GM10266 (cell line): ENCODE measurements around the gene PEAK3.

Experiments used
- DNase-seq: peaks from one replicate; pipeline ENCODE4 v3.0.0; 2012; ENCODE audit errors: extremely low spot score
- TF ChIP-seq, protein P1 (sequence below): IDR thresholded peaks from 2 replicates; pipeline ENCODE4 v1.5.1; 2012; ENCODE audit warnings: mild to moderate bottlenecking, low read depth; ENCODE audit not compliant: control insufficient read depth, insufficient read depth; ENCODE audit errors: missing control alignments

Gene PEAK3

DNA sequence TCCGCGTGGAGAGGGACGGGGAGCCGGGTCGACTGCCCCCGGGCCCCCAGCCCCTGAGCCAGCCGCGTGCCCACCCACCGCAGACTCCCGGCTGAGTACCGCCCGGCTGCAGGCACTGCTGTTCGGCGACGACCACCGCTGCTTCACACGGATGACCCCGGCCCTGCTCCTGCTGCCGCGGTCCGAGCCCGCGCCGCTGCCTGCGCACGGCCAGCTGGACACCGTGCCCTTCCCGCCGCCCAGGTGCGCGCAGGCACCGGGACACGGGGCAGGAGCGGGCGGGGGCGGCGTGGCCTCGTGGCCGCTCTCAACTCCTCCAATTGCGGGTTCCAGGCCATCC, 31.2 kb downstream of the PEAK3 start:
- DNase-seq = no peak
- TF ChIP-seq, protein P1, sequence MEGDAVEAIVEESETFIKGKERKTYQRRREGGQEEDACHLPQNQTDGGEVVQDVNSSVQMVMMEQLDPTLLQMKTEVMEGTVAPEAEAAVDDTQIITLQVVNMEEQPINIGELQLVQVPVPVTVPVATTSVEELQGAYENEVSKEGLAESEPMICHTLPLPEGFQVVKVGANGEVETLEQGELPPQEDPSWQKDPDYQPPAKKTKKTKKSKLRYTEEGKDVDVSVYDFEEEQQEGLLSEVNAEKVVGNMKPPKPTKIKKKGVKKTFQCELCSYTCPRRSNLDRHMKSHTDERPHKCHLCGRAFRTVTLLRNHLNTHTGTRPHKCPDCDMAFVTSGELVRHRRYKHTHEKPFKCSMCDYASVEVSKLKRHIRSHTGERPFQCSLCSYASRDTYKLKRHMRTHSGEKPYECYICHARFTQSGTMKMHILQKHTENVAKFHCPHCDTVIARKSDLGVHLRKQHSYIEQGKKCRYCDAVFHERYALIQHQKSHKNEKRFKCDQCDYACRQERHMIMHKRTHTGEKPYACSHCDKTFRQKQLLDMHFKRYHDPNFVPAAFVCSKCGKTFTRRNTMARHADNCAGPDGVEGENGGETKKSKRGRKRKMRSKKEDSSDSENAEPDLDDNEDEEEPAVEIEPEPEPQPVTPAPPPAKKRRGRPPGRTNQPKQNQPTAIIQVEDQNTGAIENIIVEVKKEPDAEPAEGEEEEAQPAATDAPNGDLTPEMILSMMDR = no peak

DNA sequence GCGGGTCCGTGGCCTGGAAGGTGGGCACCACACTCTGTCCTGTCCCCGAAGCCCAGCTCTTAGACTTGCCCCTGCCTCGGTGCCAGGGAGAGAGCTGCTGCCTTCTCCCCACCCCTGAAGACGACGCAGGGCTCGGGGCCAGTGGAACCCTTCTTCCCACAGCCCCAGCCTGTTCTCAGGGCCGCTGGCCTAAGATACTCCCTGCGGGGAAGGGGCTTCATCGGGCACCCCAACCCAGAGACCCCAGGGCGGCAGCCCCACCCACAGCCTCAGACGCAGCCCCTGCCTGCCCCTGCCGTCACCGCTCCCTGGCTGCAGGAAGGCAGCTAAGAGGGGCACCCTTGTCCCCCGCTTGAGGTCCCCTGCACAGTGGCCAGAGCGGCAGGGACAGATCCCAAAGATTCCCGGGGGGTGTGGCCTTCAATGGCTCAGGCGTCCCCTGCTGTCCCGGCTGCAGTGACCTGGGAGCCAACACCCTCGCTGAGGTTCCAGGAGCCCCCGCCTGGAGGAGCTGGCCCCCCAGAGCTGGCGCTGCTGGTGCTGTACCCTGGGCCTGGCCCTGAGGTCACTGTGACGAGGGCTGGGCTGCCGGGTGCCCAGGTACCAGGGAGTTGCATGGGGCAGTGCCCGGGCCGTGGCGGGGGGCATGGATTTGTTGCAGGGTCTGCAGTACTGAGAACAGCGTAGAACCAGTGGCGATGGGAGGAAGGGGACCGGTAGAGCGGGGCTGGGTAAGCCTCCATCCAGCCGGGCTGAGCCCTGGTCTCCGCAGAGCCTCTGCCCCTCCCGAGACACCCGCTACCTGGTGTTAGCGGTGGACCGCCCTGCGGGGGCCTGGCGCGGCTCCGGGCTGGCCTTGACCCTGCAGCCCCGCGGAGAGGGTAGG, 31.9 kb downstream of the PEAK3 start:
- DNase-seq = no peak

DNA sequence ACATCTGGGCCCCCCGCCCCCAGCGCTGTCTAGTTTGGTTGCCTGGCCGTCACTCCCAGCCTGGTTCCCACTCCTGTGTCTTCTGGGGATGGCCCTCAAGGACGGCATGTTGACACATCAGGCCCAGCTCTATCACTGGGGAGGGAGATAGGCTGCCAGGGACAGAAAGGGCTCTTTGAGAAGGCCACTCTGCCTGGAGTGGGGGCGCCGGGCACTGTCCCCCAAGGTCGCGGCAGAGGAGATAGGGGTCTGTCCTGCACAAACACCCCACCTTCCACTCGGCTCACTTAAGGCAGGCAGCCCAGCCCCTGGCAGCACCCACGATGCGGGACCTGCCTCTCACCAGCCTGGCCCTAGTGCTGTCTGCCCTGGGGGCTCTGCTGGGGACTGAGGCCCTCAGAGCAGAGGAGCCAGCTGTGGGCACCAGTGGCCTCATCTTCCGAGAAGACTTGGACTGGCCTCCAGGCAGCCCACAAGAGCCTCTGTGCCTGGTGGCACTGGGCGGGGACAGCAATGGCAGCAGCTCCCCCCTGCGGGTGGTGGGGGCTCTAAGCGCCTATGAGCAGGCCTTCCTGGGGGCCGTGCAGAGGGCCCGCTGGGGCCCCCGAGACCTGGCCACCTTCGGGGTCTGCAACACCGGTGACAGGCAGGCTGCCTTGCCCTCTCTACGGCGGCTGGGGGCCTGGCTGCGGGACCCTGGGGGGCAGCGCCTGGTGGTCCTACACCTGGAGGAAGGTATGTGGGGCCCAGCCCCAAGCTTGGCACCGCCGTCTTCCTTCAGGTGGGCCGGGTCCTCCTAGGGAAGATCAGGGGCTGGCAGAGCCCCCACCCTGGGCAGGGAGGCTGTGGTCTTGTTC, 32.7 kb downstream of the PEAK3 start, which contains the start of gene AMH:
TSS of gene AMH (plus strand) at position 314 of the 857 bp plus-strand sequence. CDS start at position 324, 10 bp downstream.
- DNase-seq = no peak
- TF ChIP-seq, protein P1 = no peak

More for the DNA sequence above, 31.9 kb downstream of the PEAK3 start:
- TF ChIP-seq, protein P1 = no peak

DNA sequence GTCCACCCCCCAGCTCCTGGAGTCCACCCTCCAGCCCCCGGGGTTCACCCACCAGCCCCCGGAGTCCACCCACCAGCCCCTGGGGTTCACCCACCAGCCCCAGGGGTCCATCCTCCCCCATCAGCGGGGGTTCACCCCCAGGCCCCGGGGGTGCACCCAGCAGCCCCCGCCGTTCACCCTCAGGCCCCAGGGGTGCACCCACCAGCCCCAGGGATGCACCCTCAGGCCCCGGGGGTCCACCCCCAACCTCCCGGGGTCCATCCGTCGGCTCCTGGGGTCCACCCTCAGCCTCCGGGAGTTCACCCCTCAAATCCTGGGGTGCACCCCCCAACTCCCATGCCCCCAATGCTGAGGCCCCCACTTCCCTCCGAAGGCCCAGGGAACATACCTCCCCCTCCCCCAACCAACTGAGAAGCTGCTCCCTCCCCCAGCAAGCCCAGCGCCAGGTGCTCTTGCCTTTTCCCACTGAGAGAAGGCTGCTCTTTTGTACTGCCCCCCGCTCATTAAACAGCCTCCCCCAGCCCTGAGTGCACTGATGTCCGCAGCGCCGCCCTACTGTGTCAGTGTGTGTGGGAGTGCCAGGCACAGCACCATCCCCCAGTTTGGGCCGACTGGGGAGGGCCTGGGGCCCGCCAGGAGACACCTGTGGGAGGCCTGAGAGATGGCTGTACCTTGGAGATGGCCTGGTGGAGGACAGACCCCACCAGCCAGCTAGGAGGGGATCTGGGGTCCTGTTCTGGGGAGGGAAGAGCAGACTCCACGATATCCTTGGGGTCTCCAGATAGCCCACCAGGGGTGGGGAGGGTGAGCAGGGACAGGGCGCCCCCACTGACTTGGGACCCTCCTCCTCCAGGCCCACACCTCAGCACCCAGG, 33.6 kb downstream of the PEAK3 start:
- TF ChIP-seq, protein P1 = no peak
- no peak for DNase-seq

DNA sequence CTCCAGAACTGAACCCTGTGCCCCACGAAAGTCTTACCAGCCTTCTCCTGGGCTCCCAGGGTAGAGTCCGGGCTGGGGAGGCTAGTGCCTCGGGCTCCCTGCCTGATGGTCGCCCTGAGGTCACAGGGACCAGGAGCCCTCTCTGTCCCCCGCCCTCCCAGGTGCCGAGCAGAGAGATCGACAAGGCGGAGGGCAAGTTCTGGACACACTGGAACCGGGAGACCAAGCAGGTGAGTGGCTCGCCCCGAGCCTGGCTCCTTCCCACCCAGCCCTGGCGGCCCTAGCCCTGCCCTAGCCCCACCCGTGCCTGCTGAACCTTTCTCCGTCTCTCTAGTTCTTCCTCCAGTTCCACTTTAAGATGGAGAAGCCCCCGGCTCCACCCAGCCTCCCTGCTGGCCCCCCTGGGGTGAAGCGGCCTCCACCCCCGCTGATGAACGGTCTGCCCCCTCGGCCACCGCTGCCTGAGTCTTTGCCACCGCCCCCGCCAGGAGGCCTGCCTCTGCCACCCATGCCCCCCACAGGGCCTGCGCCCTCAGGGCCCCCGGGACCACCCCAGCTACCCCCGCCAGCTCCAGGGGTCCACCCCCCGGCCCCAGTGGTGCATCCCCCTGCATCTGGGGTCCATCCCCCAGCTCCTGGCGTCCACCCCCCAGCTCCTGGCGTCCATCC, 34.4 kb downstream of the PEAK3 start:
- no peak for DNase-seq
- TF ChIP-seq, protein P1 = no peak

DNA sequence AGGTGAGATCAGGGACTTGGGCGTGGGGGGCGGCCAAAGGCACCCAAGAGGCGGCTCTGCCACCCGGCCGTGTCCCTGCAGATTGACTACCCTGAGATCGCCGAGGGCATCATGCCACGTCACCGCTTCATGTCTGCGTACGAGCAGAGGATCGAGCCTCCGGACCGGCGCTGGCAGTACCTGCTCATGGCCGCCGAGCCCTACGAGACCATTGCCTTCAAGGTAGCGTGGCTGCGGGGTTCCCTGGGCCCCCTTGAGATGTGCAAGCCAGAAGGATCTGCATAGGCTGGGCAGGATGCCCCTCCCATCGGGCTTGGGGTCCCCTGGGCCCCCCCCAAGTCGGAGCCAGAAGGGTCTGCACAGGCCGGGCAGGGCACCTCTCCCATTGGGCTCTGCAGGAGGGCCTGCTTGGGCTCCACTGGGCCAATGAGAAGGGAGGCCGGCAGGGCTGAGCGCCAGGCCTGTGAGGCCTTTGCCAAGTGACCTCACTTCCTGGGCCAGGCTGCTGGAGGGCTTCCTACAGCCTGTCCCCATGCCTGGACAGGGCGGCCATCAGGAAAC, 35.1 kb downstream of the PEAK3 start:
- no peak for DNase-seq
- TF ChIP-seq, protein P1 = no peak
